ENCODE measurements around the gene LMNA. TPM values are rescaled to one million over a fixed set of nuclear protein-coding genes. Genes with fewer than 3 reads are reported as not detected.

The LMNA gene
- total and polyA plus RNA-seq, 2 experiments from 2014 or later = 1,219 to 1,230 TPM

Other genes with a start within 250 kb of the LMNA start
- gene RIT1, start 203.4 kb upstream of the LMNA start, total RNA-seq (2014; rRNA removed; shearing (Covaris generic)) = 29.7 and 32.4 TPM in 2 replicates
- 30.5 and 33.1 TPM in 2 replicates for gene RIT1, start 203.4 kb upstream of the LMNA start, polyA plus RNA-seq (2016; fragmentation: Nextera tagmentation; extraction: Ambion mirVana)
- gene KHDC4, start 180.3 kb upstream of the LMNA start, total RNA-seq (2014; rRNA removed; shearing (Covaris generic)) = 24.2 TPM in 2 replicates
- 25.3 and 27.8 TPM in 2 replicates for gene KHDC4, start 180.3 kb upstream of the LMNA start, polyA plus RNA-seq (2016; fragmentation: Nextera tagmentation; extraction: Ambion mirVana)
- not detected in 2 replicates for gene RXFP4, start 173.1 kb upstream of the LMNA start, total RNA-seq (2014; rRNA removed; shearing (Covaris generic))
- 0.20 and 0.39 TPM in 2 replicates for gene RXFP4, start 173.1 kb upstream of the LMNA start, polyA plus RNA-seq (2016; fragmentation: Nextera tagmentation; extraction: Ambion mirVana)
- gene ARHGEF2, start 136.2 kb upstream of the LMNA start, total RNA-seq (2014; rRNA removed; shearing (Covaris generic)) = 136 and 139 TPM in 2 replicates
- 76.7 and 77.7 TPM in 2 replicates for gene ARHGEF2, start 136.2 kb upstream of the LMNA start, polyA plus RNA-seq (2016; fragmentation: Nextera tagmentation; extraction: Ambion mirVana)
- gene SSR2, start 93.8 kb upstream of the LMNA start, total RNA-seq (2014; rRNA removed; shearing (Covaris generic)) = 433 and 695 TPM in 2 replicates
- gene SSR2, start 93.8 kb upstream of the LMNA start, polyA plus RNA-seq (2016; fragmentation: Nextera tagmentation; extraction: Ambion mirVana) = 318 and 327 TPM in 2 replicates
- 18.4 and 19.0 TPM in 2 replicates for gene UBQLN4, start 60.9 kb upstream of the LMNA start, total RNA-seq (2014; rRNA removed; shearing (Covaris generic))
- gene UBQLN4, start 60.9 kb upstream of the LMNA start, polyA plus RNA-seq (2016; fragmentation: Nextera tagmentation; extraction: Ambion mirVana) = 9.9 and 10.6 TPM in 2 replicates
- 41.3 and 52.7 TPM in 2 replicates for gene LAMTOR2, start 59.9 kb upstream of the LMNA start, total RNA-seq (2014; rRNA removed; shearing (Covaris generic))
- 140 and 143 TPM in 2 replicates for gene LAMTOR2, start 59.9 kb upstream of the LMNA start, polyA plus RNA-seq (2016; fragmentation: Nextera tagmentation; extraction: Ambion mirVana)
- gene RAB25, start 53.6 kb upstream of the LMNA start, total RNA-seq (2014; rRNA removed; shearing (Covaris generic)) = not detected in 2 replicates
- gene RAB25, start 53.6 kb upstream of the LMNA start, polyA plus RNA-seq (2016; fragmentation: Nextera tagmentation; extraction: Ambion mirVana) = not detected in 2 replicates
- gene MEX3A, start 32.2 kb upstream of the LMNA start, total RNA-seq (2014; rRNA removed; shearing (Covaris generic)) = 0.13 and 0.22 TPM in 2 replicates
- gene MEX3A, start 32.2 kb upstream of the LMNA start, polyA plus RNA-seq (2016; fragmentation: Nextera tagmentation; extraction: Ambion mirVana) = 0.05 TPM in 2 replicates
- gene SEMA4A, start 38.9 kb downstream of the LMNA start, total RNA-seq (2014; rRNA removed; shearing (Covaris generic)) = 1.1 TPM in 1 of 2 replicates, not detected in the other
- gene SEMA4A, start 38.9 kb downstream of the LMNA start, polyA plus RNA-seq (2016; fragmentation: Nextera tagmentation; extraction: Ambion mirVana) = 0.35 and 0.51 TPM in 2 replicates
- gene SLC25A44, start 79.4 kb downstream of the LMNA start, total RNA-seq (2014; rRNA removed; shearing (Covaris generic)) = 12.4 and 14.3 TPM in 2 replicates
- gene SLC25A44, start 79.4 kb downstream of the LMNA start, polyA plus RNA-seq (2016; fragmentation: Nextera tagmentation; extraction: Ambion mirVana) = 15.4 and 16.4 TPM in 2 replicates
- 42.2 and 44.4 TPM in 2 replicates for gene PMF1, start 98.3 kb downstream of the LMNA start, total RNA-seq (2014; rRNA removed; shearing (Covaris generic))
- 47.7 and 49.7 TPM in 2 replicates for gene PMF1, start 98.3 kb downstream of the LMNA start, polyA plus RNA-seq (2016; fragmentation: Nextera tagmentation; extraction: Ambion mirVana)
- not detected in 2 replicates for gene BGLAP, start 127.5 kb downstream of the LMNA start, total RNA-seq (2014; rRNA removed; shearing (Covaris generic))
- gene BGLAP, start 127.5 kb downstream of the LMNA start, polyA plus RNA-seq (2016; fragmentation: Nextera tagmentation; extraction: Ambion mirVana) = 0.25 and 0.54 TPM in 2 replicates
- gene PAQR6, start 133.3 kb downstream of the LMNA start, total RNA-seq (2014; rRNA removed; shearing (Covaris generic)) = 0.54 and 0.63 TPM in 2 replicates
- gene PAQR6, start 133.3 kb downstream of the LMNA start, polyA plus RNA-seq (2016; fragmentation: Nextera tagmentation; extraction: Ambion mirVana) = 0.38 and 0.81 TPM in 2 replicates
- gene SMG5, start 168.1 kb downstream of the LMNA start, total RNA-seq (2014; rRNA removed; shearing (Covaris generic)) = 60.0 and 68.2 TPM in 2 replicates
- gene SMG5, start 168.1 kb downstream of the LMNA start, polyA plus RNA-seq (2016; fragmentation: Nextera tagmentation; extraction: Ambion mirVana) = 30.7 and 32.2 TPM in 2 replicates
- gene TMEM79, start 169.6 kb downstream of the LMNA start, total RNA-seq (2014; rRNA removed; shearing (Covaris generic)) = 0.63 and 1.8 TPM in 2 replicates
- 3.8 and 3.9 TPM in 2 replicates for gene TMEM79, start 169.6 kb downstream of the LMNA start, polyA plus RNA-seq (2016; fragmentation: Nextera tagmentation; extraction: Ambion mirVana)
- 77.8 and 89.7 TPM in 2 replicates for gene GLMP, start 181.0 kb downstream of the LMNA start, total RNA-seq (2014; rRNA removed; shearing (Covaris generic))
- gene GLMP, start 181.0 kb downstream of the LMNA start, polyA plus RNA-seq (2016; fragmentation: Nextera tagmentation; extraction: Ambion mirVana) = 59.9 and 63.8 TPM in 2 replicates
- gene VHLL, start 184.6 kb downstream of the LMNA start, total RNA-seq (2014; rRNA removed; shearing (Covaris generic)) = not detected in 2 replicates
- gene VHLL, start 184.6 kb downstream of the LMNA start, polyA plus RNA-seq (2016; fragmentation: Nextera tagmentation; extraction: Ambion mirVana) = not detected in 2 replicates
- 248 and 307 TPM in 2 replicates for gene CCT3, start 223.6 kb downstream of the LMNA start, total RNA-seq (2014; rRNA removed; shearing (Covaris generic))
- 226 and 232 TPM in 2 replicates for gene CCT3, start 223.6 kb downstream of the LMNA start, polyA plus RNA-seq (2016; fragmentation: Nextera tagmentation; extraction: Ambion mirVana)
- gene TSACC, start 223.8 kb downstream of the LMNA start, total RNA-seq (2014; rRNA removed; shearing (Covaris generic)) = not detected in 2 replicates
- gene TSACC, start 223.8 kb downstream of the LMNA start, polyA plus RNA-seq (2016; fragmentation: Nextera tagmentation; extraction: Ambion mirVana) = 1.3 and 1.4 TPM in 2 replicates

All from GM23248 (cell line).